ENCODE data around the gene SORBS2. TPM values are rescaled to one million over a fixed set of nuclear protein-coding genes. Genes with fewer than 3 reads are reported as not detected.
A peak's percentile ranks its signal among the peaks of the same experiment; 100 is the strongest.

SORBS2 gene
- total RNA-seq, 1 donor from 2014 or later, result 94.2 TPM

DNA sequence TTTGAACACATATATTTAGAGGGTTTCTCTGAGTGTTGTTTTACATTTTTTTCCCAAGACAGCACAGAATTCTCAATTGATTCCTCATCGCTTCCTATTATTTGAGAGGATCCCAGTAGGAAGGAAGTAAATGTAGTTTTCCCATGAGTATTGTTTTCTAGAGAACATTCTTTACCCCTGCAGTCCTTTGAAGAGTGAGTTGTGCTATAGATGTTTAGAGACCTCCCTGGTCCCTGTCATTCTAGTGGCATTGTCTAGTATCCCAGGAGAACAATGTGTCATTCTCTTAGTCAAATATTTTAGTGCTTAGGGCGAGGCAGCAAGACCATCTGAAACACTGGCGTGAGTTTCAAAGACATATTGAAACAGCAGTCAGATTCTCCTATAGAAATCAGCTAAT is 32.5 kb downstream of the SORBS2 start:
- Mint-ChIP-seq H3K9me3 (ENCODE audit: low read depth) (no peaks in the 10 kb centered on the region), H3K36me3 (ENCODE audit: insufficient read depth) (peaks cover 23% of the 10 kb centered on the region), H3K27me3 (no peaks in the 10 kb centered on the region), H3K4me3 (ENCODE audit: low read depth) (no peak overlapping the region), H3K27ac (no peak overlapping the region), H3K4me1 (ENCODE audit: low read depth) (peaks cover 23% of the 10 kb centered on the region)
- TF ChIP-seq, protein P1, sequence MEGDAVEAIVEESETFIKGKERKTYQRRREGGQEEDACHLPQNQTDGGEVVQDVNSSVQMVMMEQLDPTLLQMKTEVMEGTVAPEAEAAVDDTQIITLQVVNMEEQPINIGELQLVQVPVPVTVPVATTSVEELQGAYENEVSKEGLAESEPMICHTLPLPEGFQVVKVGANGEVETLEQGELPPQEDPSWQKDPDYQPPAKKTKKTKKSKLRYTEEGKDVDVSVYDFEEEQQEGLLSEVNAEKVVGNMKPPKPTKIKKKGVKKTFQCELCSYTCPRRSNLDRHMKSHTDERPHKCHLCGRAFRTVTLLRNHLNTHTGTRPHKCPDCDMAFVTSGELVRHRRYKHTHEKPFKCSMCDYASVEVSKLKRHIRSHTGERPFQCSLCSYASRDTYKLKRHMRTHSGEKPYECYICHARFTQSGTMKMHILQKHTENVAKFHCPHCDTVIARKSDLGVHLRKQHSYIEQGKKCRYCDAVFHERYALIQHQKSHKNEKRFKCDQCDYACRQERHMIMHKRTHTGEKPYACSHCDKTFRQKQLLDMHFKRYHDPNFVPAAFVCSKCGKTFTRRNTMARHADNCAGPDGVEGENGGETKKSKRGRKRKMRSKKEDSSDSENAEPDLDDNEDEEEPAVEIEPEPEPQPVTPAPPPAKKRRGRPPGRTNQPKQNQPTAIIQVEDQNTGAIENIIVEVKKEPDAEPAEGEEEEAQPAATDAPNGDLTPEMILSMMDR (IDR thresholded peaks at IDR 0.05; ENCODE audit: unreplicated experiment), result no peak
- DNase-seq (ENCODE audit: low spot score, unreplicated experiment), result no peak

DNA sequence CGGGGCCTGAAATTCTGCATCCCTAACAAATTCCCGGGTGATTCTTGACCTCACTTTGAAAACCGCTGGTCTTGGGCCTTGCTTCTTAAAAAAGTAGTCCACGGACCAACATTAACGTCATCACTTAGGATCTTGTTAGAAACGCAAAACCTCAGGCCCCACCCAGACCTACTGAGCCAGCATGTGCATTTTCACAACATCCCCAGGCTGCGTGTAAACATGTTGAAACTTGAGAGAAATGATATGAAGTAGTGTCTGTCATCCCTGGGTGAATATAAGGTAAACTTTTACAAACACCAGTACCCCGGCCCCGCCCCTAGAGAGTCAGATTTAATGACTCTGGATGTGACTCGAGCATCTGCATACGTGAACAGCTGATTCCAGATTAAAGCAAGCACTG is 33.7 kb downstream of the SORBS2 start:
- H3K4me1 Mint-ChIP-seq (ENCODE audit: low read depth), result peaks cover 34% of the 10 kb centered on the region
- peaks cover 16% of the 10 kb centered on the region for H3K36me3 Mint-ChIP-seq (ENCODE audit: insufficient read depth)
- no peak overlapping the region for H3K27ac Mint-ChIP-seq
- TF ChIP-seq, protein P1 (IDR thresholded peaks at IDR 0.05; ENCODE audit: unreplicated experiment), result no peak
- H3K9me3 Mint-ChIP-seq (ENCODE audit: low read depth), result no peaks in the 10 kb centered on the region
- no peak overlapping the region for H3K4me3 Mint-ChIP-seq (ENCODE audit: low read depth)
- H3K27me3 Mint-ChIP-seq, result no peaks in the 10 kb centered on the region
- no peak for DNase-seq (ENCODE audit: low spot score, unreplicated experiment)

DNA sequence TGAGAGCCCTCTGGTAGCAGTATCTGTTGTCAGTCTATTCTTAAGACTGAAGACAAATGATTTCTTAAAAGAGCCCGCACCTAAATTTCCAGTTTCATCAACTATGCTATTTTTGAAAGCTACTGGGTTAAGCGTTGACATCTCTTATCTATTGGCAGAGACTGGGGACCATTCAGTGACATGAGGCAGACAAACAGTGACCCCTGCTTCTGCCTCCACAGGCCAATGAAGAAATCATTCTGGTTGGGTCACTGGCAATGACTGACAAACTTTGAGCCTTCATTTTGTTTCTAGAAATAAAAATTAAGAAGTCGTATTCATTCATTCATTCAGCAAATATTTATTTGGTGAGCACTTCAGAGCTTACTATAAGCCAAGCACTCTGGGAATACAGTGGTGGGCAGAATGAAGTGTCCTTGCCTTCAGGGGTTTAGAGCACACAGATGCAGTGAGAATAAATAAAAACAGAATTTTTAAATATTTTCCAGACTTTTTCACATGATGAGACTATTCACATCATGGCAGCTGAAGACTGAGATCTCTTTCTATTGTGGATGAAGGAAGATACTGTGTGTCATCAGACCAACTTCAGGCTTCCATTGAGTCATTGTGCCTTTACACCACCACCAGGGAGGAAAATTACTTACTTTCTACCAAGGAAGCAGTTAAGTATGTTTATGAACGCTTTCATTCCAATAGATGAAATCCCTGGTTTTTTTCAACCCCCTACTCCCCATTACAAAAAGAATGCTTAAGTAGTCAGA is 36.0 kb downstream of the SORBS2 start:
- TF ChIP-seq, protein P1 (IDR thresholded peaks at IDR 0.05; ENCODE audit: unreplicated experiment), result no peak
- Mint-ChIP-seq H3K4me1 (ENCODE audit: low read depth) (peaks cover 35% of the 10 kb centered on the region), H3K36me3 (ENCODE audit: insufficient read depth) (peaks cover 14% of the 10 kb centered on the region), H3K9me3 (ENCODE audit: low read depth) (no peaks in the 10 kb centered on the region), H3K27ac (no peak overlapping the region), H3K4me3 (ENCODE audit: low read depth) (no peak overlapping the region), H3K27me3 (no peaks in the 10 kb centered on the region)
- DNase-seq (ENCODE audit: low spot score, unreplicated experiment), result no peak

DNA sequence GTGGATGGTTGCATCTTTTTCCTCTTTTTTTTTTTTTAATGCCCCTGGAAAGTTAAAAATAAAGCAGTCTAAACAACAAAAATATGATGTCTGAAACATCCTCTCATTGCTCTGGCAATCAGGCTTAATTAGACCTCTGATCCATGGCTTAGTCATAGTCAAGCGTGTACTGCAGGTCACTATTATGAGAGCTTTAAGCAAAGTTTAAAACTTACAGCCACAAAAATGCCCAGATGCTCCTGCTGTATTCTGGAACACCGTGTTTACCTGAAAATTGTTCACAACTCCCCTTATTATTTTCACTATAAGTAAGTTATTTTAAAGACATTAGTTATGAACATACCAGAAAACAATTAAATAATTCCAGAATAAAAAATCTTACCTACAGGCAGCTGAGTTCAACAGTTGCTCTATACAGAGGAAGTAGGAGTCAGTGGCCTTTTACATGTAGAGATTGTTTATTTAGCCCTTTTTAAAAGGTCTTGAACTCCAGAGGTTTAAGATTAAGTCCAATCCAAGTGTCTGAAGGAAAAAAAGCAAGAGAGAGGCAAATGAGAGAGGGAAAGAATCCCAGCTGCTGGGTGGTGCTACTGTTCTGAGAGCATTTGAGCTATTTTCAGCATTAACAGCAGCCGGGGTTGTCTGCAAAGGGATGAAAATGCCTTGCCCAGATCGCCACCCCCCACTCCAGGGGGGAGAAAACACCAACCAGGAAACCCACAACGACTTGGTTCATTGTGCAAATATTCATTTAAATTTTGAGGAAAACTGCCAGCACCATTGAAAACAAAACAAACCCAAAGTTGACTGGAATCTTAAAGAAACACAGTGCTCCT is 36.9 kb downstream of the SORBS2 start:
- Mint-ChIP-seq H3K4me1 (ENCODE audit: low read depth) (peaks cover 31% of the 10 kb centered on the region), H3K27ac (peak overlapping the region; percentile 63), H3K4me3 (ENCODE audit: low read depth) (no peak overlapping the region), H3K27me3 (no peaks in the 10 kb centered on the region), H3K9me3 (ENCODE audit: low read depth) (no peaks in the 10 kb centered on the region), H3K36me3 (ENCODE audit: insufficient read depth) (peaks cover 14% of the 10 kb centered on the region)
- TF ChIP-seq, protein P1 (IDR thresholded peaks at IDR 0.05; ENCODE audit: unreplicated experiment), result no peak
- DNase-seq (ENCODE audit: low spot score, unreplicated experiment), result no peak

DNA sequence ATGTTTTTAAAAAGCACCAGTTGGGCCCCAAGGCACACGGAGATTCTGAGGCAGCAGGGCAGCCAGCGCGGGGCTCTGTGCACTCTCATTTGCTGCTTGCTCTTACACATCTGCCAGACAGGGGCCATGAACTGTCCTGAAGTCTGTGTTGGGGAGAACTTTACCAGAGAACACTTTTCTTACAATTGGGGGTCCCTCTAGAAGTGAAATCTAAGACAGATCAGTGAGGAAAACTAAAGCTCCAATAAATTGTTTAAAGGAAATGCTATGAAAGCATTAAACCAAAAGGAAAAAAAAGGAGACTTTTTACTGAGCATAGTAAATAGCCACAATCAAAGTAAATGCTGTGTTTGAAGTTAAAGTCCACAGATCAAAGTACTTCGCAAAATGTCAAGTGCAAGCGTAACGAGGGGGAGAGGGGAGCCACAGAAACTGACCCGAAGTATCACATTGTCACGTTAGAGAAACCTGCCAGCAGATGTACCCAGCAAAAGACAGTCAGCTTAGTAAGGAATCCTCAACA is 37.8 kb downstream of the SORBS2 start:
- Mint-ChIP-seq H3K36me3 (ENCODE audit: insufficient read depth) (peaks cover 12% of the 10 kb centered on the region), H3K27ac (no peak overlapping the region), H3K4me1 (ENCODE audit: low read depth) (peaks cover 27% of the 10 kb centered on the region), H3K9me3 (ENCODE audit: low read depth) (no peaks in the 10 kb centered on the region), H3K27me3 (no peaks in the 10 kb centered on the region), H3K4me3 (ENCODE audit: low read depth) (no peak overlapping the region)
- TF ChIP-seq, protein P1 (IDR thresholded peaks at IDR 0.05; ENCODE audit: unreplicated experiment), result no peak
- no peak for DNase-seq (ENCODE audit: low spot score, unreplicated experiment)

Data from progenitor cell of endocrine pancreas (in vitro differentiated cells).